ENCODE data around the gene LARGE1.

GRCh38 chr22:33780531-33781136 is 139.6 kb downstream of the LARGE1 start:
- TF ChIP-seq POLR2A (IDR thresholded peaks at IDR 0.05) (no peak), CTCF (IDR thresholded peaks at IDR 0.05) (no peak)
